Measurements from ENCODE around the gene CDH4. TPM values are rescaled to one million over a fixed set of nuclear protein-coding genes. Genes with fewer than 3 reads are reported as not detected.

Gene CDH4
- total RNA-seq, 1 experiment from 2014 or later = not detected

DNA sequence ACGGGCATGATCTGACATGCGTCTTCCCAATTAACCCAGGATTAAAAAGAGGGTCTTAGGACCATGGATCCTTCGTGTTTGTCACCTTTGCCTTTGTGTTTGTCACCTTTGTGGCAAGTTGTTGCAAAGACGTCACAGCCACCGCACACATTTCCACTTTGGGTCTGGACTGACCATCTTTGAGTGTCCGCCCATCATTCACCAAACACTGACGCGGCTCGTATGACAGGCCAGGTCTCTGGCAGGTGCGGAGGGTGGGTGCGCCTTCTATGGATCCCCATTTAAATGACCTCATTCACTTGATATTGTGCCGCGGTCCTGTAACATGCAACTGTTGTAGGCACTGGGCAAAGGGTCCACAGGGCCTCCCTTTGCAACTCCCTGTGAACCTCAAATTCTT is 409.5 kb downstream of the CDH4 start:
- BruUV-seq (replicated peaks) = no TSS peak
- Mint-ChIP-seq H3K4me1 (ENCODE audit: low read depth, unreplicated experiment) (no peaks in the 10 kb centered on the region), H3K27ac (ENCODE audit: unreplicated experiment) (no peak overlapping the region), H3K36me3 (ENCODE audit: insufficient read depth, unreplicated experiment) (no peaks in the 10 kb centered on the region), H3K4me3 (ENCODE audit: unreplicated experiment) (no peak overlapping the region), H3K9me3 (ENCODE audit: unreplicated experiment) (no peaks in the 10 kb centered on the region), H3K27me3 (ENCODE audit: insufficient read depth, unreplicated experiment) (peaks cover 44% of the 10 kb centered on the region)
- no peak for DNase-seq
- CTCF ChIA-PET = interaction anchor here (0.6 kb wide), 1 partner anchor 768 kb away, joined by 5 read pairs; no protein-coding TSS in a partner anchor
- Histone ChIP-seq H3K9me3 (no peaks in the 10 kb centered on the region), H3K36me3 (ENCODE audit: control insufficient read depth, insufficient read depth, low read length) (no peaks in the 10 kb centered on the region), H3K4me1 (no peaks in the 10 kb centered on the region), H3K4me3 (ENCODE audit: low read depth, low read length) (no peak overlapping the region), H3K27me3 (replicated peaks; ENCODE audit: control insufficient read depth, insufficient read depth, low read length) (peaks cover 3% of the 10 kb centered on the region)
- TF ChIP-seq, protein P1, sequence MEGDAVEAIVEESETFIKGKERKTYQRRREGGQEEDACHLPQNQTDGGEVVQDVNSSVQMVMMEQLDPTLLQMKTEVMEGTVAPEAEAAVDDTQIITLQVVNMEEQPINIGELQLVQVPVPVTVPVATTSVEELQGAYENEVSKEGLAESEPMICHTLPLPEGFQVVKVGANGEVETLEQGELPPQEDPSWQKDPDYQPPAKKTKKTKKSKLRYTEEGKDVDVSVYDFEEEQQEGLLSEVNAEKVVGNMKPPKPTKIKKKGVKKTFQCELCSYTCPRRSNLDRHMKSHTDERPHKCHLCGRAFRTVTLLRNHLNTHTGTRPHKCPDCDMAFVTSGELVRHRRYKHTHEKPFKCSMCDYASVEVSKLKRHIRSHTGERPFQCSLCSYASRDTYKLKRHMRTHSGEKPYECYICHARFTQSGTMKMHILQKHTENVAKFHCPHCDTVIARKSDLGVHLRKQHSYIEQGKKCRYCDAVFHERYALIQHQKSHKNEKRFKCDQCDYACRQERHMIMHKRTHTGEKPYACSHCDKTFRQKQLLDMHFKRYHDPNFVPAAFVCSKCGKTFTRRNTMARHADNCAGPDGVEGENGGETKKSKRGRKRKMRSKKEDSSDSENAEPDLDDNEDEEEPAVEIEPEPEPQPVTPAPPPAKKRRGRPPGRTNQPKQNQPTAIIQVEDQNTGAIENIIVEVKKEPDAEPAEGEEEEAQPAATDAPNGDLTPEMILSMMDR (IDR thresholded peaks at IDR 0.05; ENCODE audit: insufficient read depth in 1 of 2, low read depth in 1 of 2, low read length in 1 of 2, severe bottlenecking in 1 of 2, unreplicated experiment in 1 of 2) = no peak
- intact Hi-C loops (cut with micrococcal nuclease; ENCODE audit: unreplicated experiment) = no loop called here
- POLR2A ChIA-PET = interaction anchor here (0.6 kb wide), 2 partner anchors 700 to 950 kb away, joined by 7 to 12 read pairs; no protein-coding TSS in a partner anchor

DNA sequence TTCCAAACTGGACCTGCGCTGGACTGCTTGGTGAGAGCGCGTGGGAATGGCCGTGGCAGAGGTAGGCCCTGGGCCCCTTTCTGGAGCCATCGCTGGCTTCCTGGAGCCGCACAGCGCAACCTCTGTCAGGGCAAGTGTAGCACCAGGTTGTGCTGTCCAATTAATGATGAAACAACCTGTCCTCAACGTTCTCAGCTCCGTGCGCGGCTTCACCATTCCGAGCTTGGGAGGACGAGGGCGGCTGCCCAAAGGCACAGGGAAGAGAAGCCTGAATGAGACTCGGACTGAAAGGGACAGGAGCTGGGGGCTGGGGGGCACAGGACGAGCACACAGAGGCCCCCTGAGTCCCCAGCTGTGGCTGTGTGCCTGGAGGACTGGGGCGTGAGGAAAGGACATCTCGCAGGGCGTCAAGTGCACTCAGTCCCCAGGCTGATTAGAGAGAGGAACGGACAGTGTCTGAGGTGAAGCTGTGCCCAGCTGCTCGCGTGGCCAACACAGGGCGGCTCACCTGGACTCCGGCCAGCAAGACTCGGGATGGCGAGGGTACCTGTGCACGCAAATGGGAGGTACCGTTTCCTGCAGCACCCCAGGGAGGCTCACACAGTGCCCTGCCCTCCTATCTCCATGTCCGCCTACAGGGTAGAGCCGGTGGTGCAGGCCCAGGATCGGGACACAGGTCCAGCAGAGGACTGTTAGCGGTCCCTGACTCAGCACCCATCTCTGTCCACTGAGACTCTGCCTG is 410.3 kb downstream of the CDH4 start:
- Mint-ChIP-seq H3K4me1 (ENCODE audit: low read depth, unreplicated experiment) (no peaks in the 10 kb centered on the region), H3K36me3 (ENCODE audit: insufficient read depth, unreplicated experiment) (no peaks in the 10 kb centered on the region), H3K27ac (ENCODE audit: unreplicated experiment) (no peak overlapping the region), H3K27me3 (ENCODE audit: insufficient read depth, unreplicated experiment) (peaks cover 43% of the 10 kb centered on the region), H3K9me3 (ENCODE audit: unreplicated experiment) (no peaks in the 10 kb centered on the region), H3K4me3 (ENCODE audit: unreplicated experiment) (no peak overlapping the region)
- DNase-seq = peak in 1 of 2 experiments; percentile 44
- TF ChIP-seq, protein P1 (IDR thresholded peaks at IDR 0.05; ENCODE audit: insufficient read depth in 1 of 2, low read depth in 1 of 2, low read length in 1 of 2, severe bottlenecking in 1 of 2, unreplicated experiment in 1 of 2) = no peak
- Histone ChIP-seq H3K9me3 (no peaks in the 10 kb centered on the region), H3K27me3 (replicated peaks; ENCODE audit: control insufficient read depth, insufficient read depth, low read length) (peaks cover 5% of the 10 kb centered on the region), H3K4me3 (ENCODE audit: low read depth, low read length) (no peak overlapping the region), H3K36me3 (ENCODE audit: control insufficient read depth, insufficient read depth, low read length) (no peaks in the 10 kb centered on the region), H3K4me1 (no peaks in the 10 kb centered on the region)
- ChIA-PET POLR2A (no interaction called here), CTCF (no interaction called here)
- intact Hi-C loops (cut with micrococcal nuclease; ENCODE audit: unreplicated experiment) = no loop called here
- BruUV-seq (replicated peaks) = no TSS peak

DNA sequence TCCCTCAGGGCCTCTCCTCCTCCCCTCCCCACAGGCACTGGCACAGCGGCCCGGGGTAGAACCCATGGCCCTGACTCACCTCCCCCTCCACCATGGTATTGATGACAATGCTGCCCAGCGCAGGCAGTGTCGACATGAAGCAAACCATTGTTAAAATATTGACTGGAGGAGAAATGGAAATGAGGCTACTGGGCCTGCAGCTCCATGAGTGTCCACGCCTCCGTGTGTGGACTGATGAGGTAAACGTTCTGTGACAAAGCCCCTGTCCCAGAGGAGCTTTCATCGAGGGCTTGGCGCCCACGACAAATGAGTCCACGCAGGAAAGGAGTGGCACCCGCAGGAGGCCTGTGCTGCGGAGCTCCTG is 410.9 kb downstream of the CDH4 start:
- POLR2A ChIA-PET = no interaction called here
- peaks cover 45% of the 10 kb centered on the region for H3K27me3 Mint-ChIP-seq (ENCODE audit: insufficient read depth, unreplicated experiment)
- CTCF ChIA-PET = no interaction called here
- H3K36me3 Mint-ChIP-seq (ENCODE audit: insufficient read depth, unreplicated experiment) = no peaks in the 10 kb centered on the region
- H3K27ac Mint-ChIP-seq (ENCODE audit: unreplicated experiment) = no peak overlapping the region
- H3K9me3 Mint-ChIP-seq (ENCODE audit: unreplicated experiment) = no peaks in the 10 kb centered on the region
- Histone ChIP-seq H3K4me1 (no peaks in the 10 kb centered on the region), H3K36me3 (ENCODE audit: control insufficient read depth, insufficient read depth, low read length) (no peaks in the 10 kb centered on the region), H3K4me3 (ENCODE audit: low read depth, low read length) (no peak overlapping the region), H3K27me3 (replicated peaks; ENCODE audit: control insufficient read depth, insufficient read depth, low read length) (peaks cover 7% of the 10 kb centered on the region), H3K9me3 (no peaks in the 10 kb centered on the region)
- no peak overlapping the region for H3K4me3 Mint-ChIP-seq (ENCODE audit: unreplicated experiment)
- TF ChIP-seq, protein P1 (IDR thresholded peaks at IDR 0.05; ENCODE audit: insufficient read depth in 1 of 2, low read depth in 1 of 2, low read length in 1 of 2, severe bottlenecking in 1 of 2, unreplicated experiment in 1 of 2) = no peak
- intact Hi-C loops (cut with micrococcal nuclease; ENCODE audit: unreplicated experiment) = no loop called here
- H3K4me1 Mint-ChIP-seq (ENCODE audit: low read depth, unreplicated experiment) = no peaks in the 10 kb centered on the region
- BruUV-seq (replicated peaks) = no TSS peak
- no peak for DNase-seq
